ENCODE data around the gene GPRC5C. TPM values are rescaled to one million over a fixed set of nuclear protein-coding genes. Genes with fewer than 3 reads are reported as not detected.

Gene GPRC5C
- total and polyA plus RNA-seq, 4 donors: 34.2 to 195 (median 119) TPM

DNA sequence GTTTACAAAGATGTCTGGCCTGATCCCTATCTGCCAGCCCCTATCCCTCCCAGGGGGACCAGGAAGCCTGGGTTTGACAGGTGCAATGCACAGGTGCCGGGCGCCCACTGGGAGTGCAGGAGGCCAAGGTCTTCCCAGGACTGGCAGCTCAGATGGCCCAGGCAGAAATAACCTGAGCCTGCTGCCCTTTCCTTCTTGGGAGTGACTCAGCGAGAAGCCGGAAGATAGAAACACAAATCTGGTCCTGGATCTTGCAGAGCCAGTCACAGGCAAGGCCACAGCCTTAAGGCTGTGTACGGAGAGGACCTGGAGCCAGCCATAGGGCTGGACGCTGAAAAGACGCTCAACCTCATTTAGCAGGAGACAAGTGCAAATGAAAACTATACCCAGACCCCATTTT, 36.9 kb upstream of the GPRC5C start:
- H3K9me3 ChIP-seq (ENCODE audit: control insufficient read depth in 4 of 4, low read length in 3 of 4): no peaks in the 10 kb centered on the region
- TF ChIP-seq RAD21 (IDR thresholded peaks at IDR 0.05) (no peak), YY1 (IDR thresholded peaks at IDR 0.05) (no peak), MAX (IDR thresholded peaks at IDR 0.05) (no peak), JUND (IDR thresholded peaks at IDR 0.05) (no peak), RXRA (IDR thresholded peaks at IDR 0.05) (no peak), REST (IDR thresholded peaks at IDR 0.05) (no peak), GABPA (IDR thresholded peaks at IDR 0.05 in 1 of 2, conservative IDR thresholded peaks at IDR 0.05 in 1 of 2) (no peak), HNF4G (IDR thresholded peaks at IDR 0.05) (no peak)
- no peak overlapping the region for H3K27ac ChIP-seq (ENCODE audit: low read depth in 1 of 2, low read length in 2 of 2)

DNA sequence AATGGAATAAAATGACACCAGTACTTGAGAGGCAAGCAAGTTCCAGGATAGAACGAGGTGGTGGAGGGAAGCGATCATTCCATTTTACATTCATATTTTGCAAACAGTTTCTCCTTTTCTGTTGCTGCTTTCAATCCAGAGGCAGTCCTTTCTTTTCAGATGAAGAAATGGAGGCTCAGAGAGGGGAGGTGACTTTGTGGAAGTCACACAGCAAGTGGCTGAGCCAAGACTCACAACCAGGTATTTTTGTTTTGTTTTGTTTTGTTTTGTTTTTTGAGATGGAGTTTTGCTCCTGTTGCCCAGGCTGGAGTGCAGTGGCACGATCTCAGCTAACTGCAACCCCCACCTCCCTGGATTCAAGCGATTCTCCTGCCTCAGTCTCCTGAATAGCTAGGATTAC, 35.3 kb upstream of the GPRC5C start:
- H3K36me3 ChIP-seq (ENCODE audit: control insufficient read depth in 4 of 4, insufficient read depth in 3 of 4, low read depth in 1 of 4, low read length in 3 of 4): no peaks in the 10 kb centered on the region
- no peaks in the 10 kb centered on the region for H3K4me1 ChIP-seq (ENCODE audit: control insufficient read depth in 4 of 4, insufficient read depth in 4 of 4, low read length in 3 of 4)
- TF ChIP-seq EGR1 (IDR thresholded peaks at IDR 0.05; ENCODE audit: low read depth in 2 of 2) (no peak), ATF3 (IDR thresholded peaks at IDR 0.05) (no peak), JUND (IDR thresholded peaks at IDR 0.05) (no peak), FOXA1 (IDR thresholded peaks at IDR 0.05) (no peak), HNF4A (conservative IDR thresholded peaks at IDR 0.05) (no peak)
- H3K27ac ChIP-seq (ENCODE audit: low read depth in 1 of 2, low read length in 2 of 2): no peak overlapping the region
- no peak for DNase-seq (ENCODE audit: low spot score)
- WGBS: 91% methylated on average over 4 of the region's 4 CpGs
- H3K9me3 ChIP-seq (ENCODE audit: control insufficient read depth in 4 of 4, low read length in 3 of 4): no peaks in the 10 kb centered on the region
- H3K4me3 ChIP-seq (ENCODE audit: low read depth in 1 of 3, low read length in 3 of 3): no peak overlapping the region
- no peaks in the 10 kb centered on the region for H3K27me3 ChIP-seq (ENCODE audit: control insufficient read depth in 4 of 4, insufficient read depth in 4 of 4, low read length in 3 of 4)
- H3K9ac ChIP-seq (ENCODE audit: low read depth in 1 of 2, low read length in 2 of 2): no peak overlapping the region

More for the DNA sequence above, 36.9 kb upstream of the GPRC5C start:
- WGBS: 88% methylated on average over 7 of the region's 7 CpGs
- no peaks in the 10 kb centered on the region for H3K4me1 ChIP-seq (ENCODE audit: control insufficient read depth in 4 of 4, insufficient read depth in 4 of 4, low read length in 3 of 4)
- no peaks in the 10 kb centered on the region for H3K36me3 ChIP-seq (ENCODE audit: control insufficient read depth in 4 of 4, insufficient read depth in 3 of 4, low read depth in 1 of 4, low read length in 3 of 4)
- no peak overlapping the region for H3K4me3 ChIP-seq (ENCODE audit: low read depth in 1 of 3, low read length in 3 of 3)
- H3K27me3 ChIP-seq (ENCODE audit: control insufficient read depth in 4 of 4, insufficient read depth in 4 of 4, low read length in 3 of 4): no peaks in the 10 kb centered on the region
- DNase-seq (ENCODE audit: low spot score): no peak
- H3K9ac ChIP-seq (ENCODE audit: low read depth in 1 of 2, low read length in 2 of 2): no peak overlapping the region

GRCh38 chr17:74402048-74402447, 29.8 kb upstream of the GPRC5C start:
- Histone ChIP-seq H3K4me1 (ENCODE audit: control insufficient read depth in 4 of 4, insufficient read depth in 4 of 4, low read length in 3 of 4) (no peaks in the 10 kb centered on the region), H3K27me3 (ENCODE audit: control insufficient read depth in 4 of 4, insufficient read depth in 4 of 4, low read length in 3 of 4) (no peaks in the 10 kb centered on the region), H3K9me3 (ENCODE audit: control insufficient read depth in 4 of 4, low read length in 3 of 4) (no peaks in the 10 kb centered on the region), H3K9ac (ENCODE audit: low read depth in 1 of 2, low read length in 2 of 2) (no peak overlapping the region), H3K27ac (ENCODE audit: low read depth in 1 of 2, low read length in 2 of 2) (no peak overlapping the region), H3K4me3 (ENCODE audit: low read depth in 1 of 3, low read length in 3 of 3) (no peak overlapping the region), H3K36me3 (ENCODE audit: control insufficient read depth in 4 of 4, insufficient read depth in 3 of 4, low read depth in 1 of 4, low read length in 3 of 4) (no peaks in the 10 kb centered on the region)
- DNase-seq (ENCODE audit: low spot score): no peak
- WGBS: 95% methylated on average over 7 of the region's 7 CpGs
- no peak for TF ChIP-seq TAF1 (conservative IDR thresholded peaks at IDR 0.05)
- no peak for TF ChIP-seq RXRA (IDR thresholded peaks at IDR 0.05)
- no peak for TF ChIP-seq NR2F2 (IDR thresholded peaks at IDR 0.05)
- TF ChIP-seq ATF3 (IDR thresholded peaks at IDR 0.05): no peak
- TF ChIP-seq, protein P1, sequence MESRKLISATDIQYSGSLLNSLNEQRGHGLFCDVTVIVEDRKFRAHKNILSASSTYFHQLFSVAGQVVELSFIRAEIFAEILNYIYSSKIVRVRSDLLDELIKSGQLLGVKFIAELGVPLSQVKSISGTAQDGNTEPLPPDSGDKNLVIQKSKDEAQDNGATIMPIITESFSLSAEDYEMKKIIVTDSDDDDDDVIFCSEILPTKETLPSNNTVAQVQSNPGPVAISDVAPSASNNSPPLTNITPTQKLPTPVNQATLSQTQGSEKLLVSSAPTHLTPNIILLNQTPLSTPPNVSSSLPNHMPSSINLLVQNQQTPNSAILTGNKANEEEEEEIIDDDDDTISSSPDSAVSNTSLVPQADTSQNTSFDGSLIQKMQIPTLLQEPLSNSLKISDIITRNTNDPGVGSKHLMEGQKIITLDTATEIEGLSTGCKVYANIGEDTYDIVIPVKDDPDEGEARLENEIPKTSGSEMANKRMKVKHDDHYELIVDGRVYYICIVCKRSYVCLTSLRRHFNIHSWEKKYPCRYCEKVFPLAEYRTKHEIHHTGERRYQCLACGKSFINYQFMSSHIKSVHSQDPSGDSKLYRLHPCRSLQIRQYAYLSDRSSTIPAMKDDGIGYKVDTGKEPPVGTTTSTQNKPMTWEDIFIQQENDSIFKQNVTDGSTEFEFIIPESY (IDR thresholded peaks at IDR 0.05): no peak
- no peak for TF ChIP-seq REST (IDR thresholded peaks at IDR 0.05)
- TF ChIP-seq MAX (IDR thresholded peaks at IDR 0.05): no peak
- no peak for TF ChIP-seq EGR1 (IDR thresholded peaks at IDR 0.05; ENCODE audit: low read depth in 2 of 2)
- TF ChIP-seq RAD21 (IDR thresholded peaks at IDR 0.05): no peak
- no peak for TF ChIP-seq GABPA (IDR thresholded peaks at IDR 0.05 in 1 of 2, conservative IDR thresholded peaks at IDR 0.05 in 1 of 2)
- no peak for TF ChIP-seq HNF4A (conservative IDR thresholded peaks at IDR 0.05)
- TF ChIP-seq HNF4G (IDR thresholded peaks at IDR 0.05): no peak
- no peak for TF ChIP-seq FOXA2 (IDR thresholded peaks at IDR 0.05)

Measured in liver (tissue), 9 donors.